ENCODE data around the gene PACS2.

DNA sequence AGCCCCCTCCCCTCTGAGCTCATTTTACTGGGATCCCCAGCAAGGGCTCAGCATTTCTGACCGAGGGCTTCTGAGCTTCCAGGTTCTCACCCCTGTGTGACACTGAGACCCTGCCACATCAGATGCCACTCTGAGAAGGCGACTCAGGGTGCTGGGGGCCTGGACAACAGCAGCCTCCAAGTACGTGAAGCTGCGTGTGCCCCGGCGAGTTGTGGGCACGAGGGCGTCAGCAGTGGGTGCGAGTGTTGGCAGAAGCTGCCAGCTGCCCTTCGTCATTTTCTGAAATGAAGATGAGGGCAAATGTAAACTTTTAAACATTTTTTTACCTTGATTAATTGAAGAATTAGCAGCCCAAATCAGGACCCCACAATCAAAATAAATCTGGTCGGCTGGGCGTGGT lies 51.1 kb downstream of the PACS2 start:
- TF ChIP-seq, protein P1, sequence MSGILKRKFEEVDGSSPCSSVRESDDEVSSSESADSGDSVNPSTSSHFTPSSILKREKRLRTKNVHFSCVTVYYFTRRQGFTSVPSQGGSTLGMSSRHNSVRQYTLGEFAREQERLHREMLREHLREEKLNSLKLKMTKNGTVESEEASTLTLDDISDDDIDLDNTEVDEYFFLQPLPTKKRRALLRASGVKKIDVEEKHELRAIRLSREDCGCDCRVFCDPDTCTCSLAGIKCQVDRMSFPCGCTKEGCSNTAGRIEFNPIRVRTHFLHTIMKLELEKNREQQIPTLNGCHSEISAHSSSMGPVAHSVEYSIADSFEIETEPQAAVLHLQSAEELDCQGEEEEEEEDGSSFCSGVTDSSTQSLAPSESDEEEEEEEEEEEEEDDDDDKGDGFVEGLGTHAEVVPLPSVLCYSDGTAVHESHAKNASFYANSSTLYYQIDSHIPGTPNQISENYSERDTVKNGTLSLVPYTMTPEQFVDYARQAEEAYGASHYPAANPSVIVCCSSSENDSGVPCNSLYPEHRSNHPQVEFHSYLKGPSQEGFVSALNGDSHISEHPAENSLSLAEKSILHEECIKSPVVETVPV (CRISPR knock-in tag; IDR thresholded peaks at IDR 0.05): no peak
- no peak for TF ChIP-seq ZFP30 (CRISPR knock-in tag; IDR thresholded peaks at IDR 0.05)
- no peak for TF ChIP-seq SNAI2 (CRISPR knock-in tag; IDR thresholded peaks at IDR 0.05)
- no peak for TF ChIP-seq CSDC2 (CRISPR knock-in tag; IDR thresholded peaks at IDR 0.05)
- no peak for TF ChIP-seq OSR1 (CRISPR knock-in tag; IDR thresholded peaks at IDR 0.05)
- TF ChIP-seq, protein P2, sequence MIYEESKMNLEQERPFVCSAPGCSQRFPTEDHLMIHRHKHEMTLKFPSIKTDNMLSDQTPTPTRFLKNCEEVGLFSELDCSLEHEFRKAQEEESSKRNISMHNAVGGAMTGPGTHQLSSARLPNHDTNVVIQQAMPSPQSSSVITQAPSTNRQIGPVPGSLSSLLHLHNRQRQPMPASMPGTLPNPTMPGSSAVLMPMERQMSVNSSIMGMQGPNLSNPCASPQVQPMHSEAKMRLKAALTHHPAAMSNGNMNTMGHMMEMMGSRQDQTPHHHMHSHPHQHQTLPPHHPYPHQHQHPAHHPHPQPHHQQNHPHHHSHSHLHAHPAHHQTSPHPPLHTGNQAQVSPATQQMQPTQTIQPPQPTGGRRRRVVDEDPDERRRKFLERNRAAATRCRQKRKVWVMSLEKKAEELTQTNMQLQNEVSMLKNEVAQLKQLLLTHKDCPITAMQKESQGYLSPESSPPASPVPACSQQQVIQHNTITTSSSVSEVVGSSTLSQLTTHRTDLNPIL (CRISPR knock-in tag; IDR thresholded peaks at IDR 0.05; ENCODE audit: low read depth): no peak
- no peak for TF ChIP-seq ISL1 (CRISPR knock-in tag; IDR thresholded peaks at IDR 0.05)
- no peak for TF ChIP-seq PATZ1 (CRISPR knock-in tag; IDR thresholded peaks at IDR 0.05; ENCODE audit: borderline replicate concordance)
